ENCODE measurements around the gene PTPN2. TPM values are rescaled to one million over a fixed set of nuclear protein-coding genes. Genes with fewer than 3 reads are reported as not detected.

Gene PTPN2
- total and polyA plus RNA-seq, 4 donors: 47.8 to 79.9 (median 64.3) TPM

DNA sequence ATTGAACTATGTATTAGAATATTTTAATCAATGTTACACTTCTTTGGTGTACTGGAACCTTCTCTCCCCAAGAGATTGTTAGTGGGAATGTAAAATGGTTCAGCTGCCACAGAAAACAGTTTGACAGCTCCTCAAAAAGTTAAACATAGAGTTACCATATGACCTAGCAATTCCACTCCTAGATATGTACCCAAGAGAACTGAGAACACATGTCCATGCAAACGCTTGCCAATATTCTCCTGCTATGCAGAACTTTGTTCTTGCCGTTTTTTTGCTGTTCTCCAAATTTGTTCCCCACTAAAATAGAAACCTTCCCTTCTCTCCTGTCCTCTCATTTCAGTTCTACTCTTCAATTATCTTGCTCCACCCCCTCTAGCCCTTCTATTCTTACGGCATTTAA lies 87.6 kb downstream of the PTPN2 start:
- Histone ChIP-seq H3K4me3 (no peak overlapping the region), H3K27ac (ENCODE audit: low read depth in 1 of 2, low read length in 1 of 2) (no peak overlapping the region), H3K4me1 (ENCODE audit: control insufficient read depth in 5 of 5, insufficient read depth in 5 of 5, low read length in 5 of 5) (no peaks in the 10 kb centered on the region), H3K9me3 (ENCODE audit: control insufficient read depth in 4 of 4, insufficient read depth in 3 of 4, low read length in 3 of 4) (no peaks in the 10 kb centered on the region), H3K27me3 (ENCODE audit: control insufficient read depth in 3 of 3, insufficient read depth in 3 of 3, low read length in 2 of 3) (no peaks in the 10 kb centered on the region), H3K36me3 (ENCODE audit: control insufficient read depth in 4 of 4, insufficient read depth in 4 of 4, low read length in 4 of 4) (peaks cover 8 to 23% (median 12%) of the 10 kb centered on the region in 4 donors), H3K9ac (ENCODE audit: insufficient read depth in 1 of 2, low read length in 2 of 2) (no peak overlapping the region)
- ATAC-seq (ENCODE audit: insufficient read depth, low FRiP score) (no peak), DNase-seq (no peak)
- no peak for TF ChIP-seq CTCF (IDR thresholded peaks at IDR 0.05; ENCODE audit: control extremely low read depth, extremely low read depth)
- 92 to 95% methylated on average over 3 of the region's 3 CpGs for WGBS, 2 donors

DNA sequence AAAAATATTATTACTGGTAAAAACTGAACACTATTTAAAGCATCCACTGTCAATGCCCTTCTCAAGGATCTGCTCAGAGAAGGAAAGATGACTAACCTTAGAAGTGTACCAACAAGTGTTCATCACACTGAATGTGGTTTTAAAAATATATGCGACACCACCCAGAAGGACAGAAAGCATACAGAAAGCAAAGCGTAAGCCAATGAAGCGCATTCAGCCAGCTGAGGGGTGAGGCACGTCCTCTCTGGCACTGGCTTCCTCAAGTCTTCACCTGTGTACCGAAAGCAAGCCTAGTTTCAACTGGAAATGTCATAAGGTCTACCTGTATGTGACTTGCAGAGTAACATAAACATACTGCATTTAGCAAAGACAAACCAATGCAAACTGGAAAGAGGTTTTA lies 92.4 kb downstream of the PTPN2 start:
- ATAC-seq (ENCODE audit: insufficient read depth, low FRiP score): no peak
- H3K9me3 ChIP-seq (ENCODE audit: control insufficient read depth in 4 of 4, insufficient read depth in 3 of 4, low read length in 3 of 4): no peaks in the 10 kb centered on the region

DNA sequence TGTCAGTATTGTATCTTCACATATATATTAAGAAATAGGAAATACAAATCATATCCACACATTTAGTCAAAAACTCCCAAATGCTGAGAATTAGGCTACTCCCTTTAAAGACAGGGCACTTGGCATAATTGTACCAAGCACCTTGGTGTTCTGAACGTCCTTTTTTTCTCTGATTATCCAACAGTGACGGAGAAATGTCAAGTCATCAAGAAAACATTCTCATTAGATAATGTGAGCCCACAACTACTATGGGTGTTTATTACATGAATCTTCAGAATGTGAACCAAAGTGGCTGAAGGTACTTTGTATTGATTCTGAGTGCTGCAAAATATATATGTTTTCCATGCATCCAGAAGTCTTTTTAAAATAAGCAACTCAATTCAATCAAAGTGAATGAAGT lies 97.4 kb downstream of the PTPN2 start:
- Histone ChIP-seq H3K27ac (ENCODE audit: low read depth in 1 of 2, low read length in 1 of 2) (no peak overlapping the region), H3K9ac (ENCODE audit: insufficient read depth in 1 of 2, low read length in 2 of 2) (no peak overlapping the region), H3K4me1 (ENCODE audit: control insufficient read depth in 5 of 5, insufficient read depth in 5 of 5, low read length in 5 of 5) (no peaks in the 10 kb centered on the region), H3K4me3 (no peak overlapping the region), H3K36me3 (ENCODE audit: control insufficient read depth in 4 of 4, insufficient read depth in 4 of 4, low read length in 4 of 4) (peaks cover 2 to 7% (median 4%) of the 10 kb centered on the region in 4 donors), H3K9me3 (ENCODE audit: control insufficient read depth in 4 of 4, insufficient read depth in 3 of 4, low read length in 3 of 4) (peaks cover 0 to 2% (median 0%) of the 10 kb centered on the region in 4 donors), H3K27me3 (ENCODE audit: control insufficient read depth in 3 of 3, insufficient read depth in 3 of 3, low read length in 2 of 3) (no peaks in the 10 kb centered on the region)
- WGBS, 2 donors: 89 to 96% methylated on average over 2 of the region's 2 CpGs
- ATAC-seq (ENCODE audit: insufficient read depth, low FRiP score) (no peak), DNase-seq (no peak)
- TF ChIP-seq CTCF (IDR thresholded peaks at IDR 0.05; ENCODE audit: control extremely low read depth, extremely low read depth): no peak

More for the DNA sequence above, 92.4 kb downstream of the PTPN2 start:
- Histone ChIP-seq H3K27me3 (ENCODE audit: control insufficient read depth in 3 of 3, insufficient read depth in 3 of 3, low read length in 2 of 3) (no peaks in the 10 kb centered on the region), H3K4me3 (no peak overlapping the region), H3K36me3 (ENCODE audit: control insufficient read depth in 4 of 4, insufficient read depth in 4 of 4, low read length in 4 of 4) (peaks cover 3 to 10% (median 7%) of the 10 kb centered on the region in 4 donors), H3K9ac (ENCODE audit: insufficient read depth in 1 of 2, low read length in 2 of 2) (no peak overlapping the region), H3K4me1 (ENCODE audit: control insufficient read depth in 5 of 5, insufficient read depth in 5 of 5, low read length in 5 of 5) (no peaks in the 10 kb centered on the region), H3K27ac (ENCODE audit: low read depth in 1 of 2, low read length in 1 of 2) (no peak overlapping the region)
- no peak for DNase-seq
- TF ChIP-seq CTCF (IDR thresholded peaks at IDR 0.05; ENCODE audit: control extremely low read depth, extremely low read depth): no peak
- 96 to 98% methylated on average over 5 of the region's 5 CpGs for WGBS, 2 donors

GRCh38 chr18:12783524-12783923 lies 100.5 kb downstream of the PTPN2 start:
- Histone ChIP-seq H3K4me1 (ENCODE audit: control insufficient read depth in 5 of 5, insufficient read depth in 5 of 5, low read length in 5 of 5) (no peaks in the 10 kb centered on the region), H3K36me3 (ENCODE audit: control insufficient read depth in 4 of 4, insufficient read depth in 4 of 4, low read length in 4 of 4) (peaks cover 0 to 2% (median 2%) of the 10 kb centered on the region in 4 donors), H3K9me3 (ENCODE audit: control insufficient read depth in 4 of 4, insufficient read depth in 3 of 4, low read length in 3 of 4) (peaks cover 0 to 2% (median 0%) of the 10 kb centered on the region in 4 donors), H3K27ac (ENCODE audit: low read depth in 1 of 2, low read length in 1 of 2) (no peak overlapping the region), H3K27me3 (ENCODE audit: control insufficient read depth in 3 of 3, insufficient read depth in 3 of 3, low read length in 2 of 3) (no peaks in the 10 kb centered on the region), H3K4me3 (no peak overlapping the region), H3K9ac (ENCODE audit: insufficient read depth in 1 of 2, low read length in 2 of 2) (no peak overlapping the region)
- no peak for TF ChIP-seq CTCF (IDR thresholded peaks at IDR 0.05; ENCODE audit: control extremely low read depth, extremely low read depth)
- DNase-seq: no peak
- no peak for ATAC-seq (ENCODE audit: insufficient read depth, low FRiP score)
- 93 to 94% methylated on average over 8 of the region's 8 CpGs for WGBS, 2 donors
